IMR-90 (cell line): ENCODE results near the gene WIPF2. TPM values are rescaled to one million over a fixed set of nuclear protein-coding genes. Genes with fewer than 3 reads are reported as not detected.

ENCODE experiments used
- ATAC-seq: fragments of 200-7000 bp; cut with Tn5 transposase; 2 replicates; pipeline ENCODE4 v1.9.1; 2020; ENCODE audit warnings: low read depth, mild to moderate bottlenecking, moderate library complexity
- BruUV-seq: library from RNA; stranded (reverse); fragments of 400-500 nt; replicated peaks from 2 replicates; lab custom pipeline; 2021; lab: Mats Ljungman, UMichigan
- CTCF ChIA-PET: fragments of 300-600 bp; formaldehyde crosslinking; extraction: SDS; loops from one replicate; lab custom pipeline; 2021; ENCODE audit warnings: antibody characterized with exemption; lab: Yijun Ruan, JAX
- POLR2A ChIA-PET: fragments of 300-600 bp; sonication (Branson Sonifier 250); formaldehyde crosslinking; loops from one replicate; lab custom pipeline; 2022; ENCODE audit warnings: antibody characterized with exemption; ENCODE audit not compliant: unreplicated experiment; lab: Charles Lee
- DNase-seq: peaks from one replicate; pipeline ENCODE4 v3.0.0; 2013
- H2AFZ ChIP-seq: replicated peaks from 2 replicates; pipeline ENCODE3; 2013; ENCODE audit warnings: low read length, mild to moderate bottlenecking; ENCODE audit not compliant: poor library complexity
- H2AK5ac ChIP-seq: 2 replicates; pipeline ENCODE4 v1.6.1; 2013; ENCODE audit warnings: low read depth, low read length, inconsistent platforms
- H2AK9ac ChIP-seq: replicated peaks from 2 replicates; pipeline ENCODE3; 2013; ENCODE audit warnings: mild to moderate bottlenecking, low read depth, low read length, moderate library complexity; ENCODE audit not compliant: poor library complexity
- H2BK120ac ChIP-seq: 2 replicates; pipeline ENCODE4 v1.6.1; 2013; ENCODE audit warnings: low read depth, low read length, inconsistent platforms
- H2BK15ac ChIP-seq: 3 replicates; pipeline ENCODE4 v1.6.1; 2013; ENCODE audit warnings: low read depth, low read length, inconsistent platforms
- H2BK20ac ChIP-seq: 2 replicates; pipeline ENCODE4 v1.6.1; 2013; ENCODE audit warnings: low read depth, mild to moderate bottlenecking, inconsistent platforms, low read length, moderate library complexity
- H2BK5ac ChIP-seq: 2 replicates; pipeline ENCODE4 v1.6.1; 2013; ENCODE audit warnings: mild to moderate bottlenecking, low read depth, low read length, inconsistent platforms; ENCODE audit not compliant: poor library complexity, severe bottlenecking
- H3K14ac ChIP-seq: replicated peaks from 2 replicates; pipeline ENCODE4 v1.6.1; 2013; ENCODE audit warnings: low read depth, low read length, inconsistent platforms
- H3K18ac ChIP-seq: 2 replicates; pipeline ENCODE4 v1.6.1; 2013; ENCODE audit warnings: low read depth, low read length, control low read depth
- H3K23ac ChIP-seq: 2 replicates; pipeline ENCODE4 v1.6.1; 2013; ENCODE audit warnings: low read depth, low read length, inconsistent platforms
- H3K27ac ChIP-seq: 2 replicates; pipeline ENCODE4 v1.5.1; 2013; ENCODE audit warnings: mild to moderate bottlenecking, control low read depth, low read length; ENCODE audit not compliant: insufficient read depth
- H3K27me3 ChIP-seq: 2 replicates; pipeline ENCODE4 v1.6.1; 2013; ENCODE audit warnings: low read length; ENCODE audit not compliant: control insufficient read depth, insufficient read depth
- H3K36me3 ChIP-seq: 2 replicates; pipeline ENCODE4 v1.6.1; 2013; ENCODE audit warnings: low read length, mixed read lengths; ENCODE audit not compliant: control insufficient read depth, insufficient read depth
- H3K4ac ChIP-seq: 2 replicates; pipeline ENCODE4 v1.6.1; 2013; ENCODE audit warnings: low read depth, low read length, inconsistent platforms
- H3K4me1 ChIP-seq: 2 replicates; pipeline ENCODE4 v1.6.1; 2013; ENCODE audit warnings: low read length, mixed read lengths; ENCODE audit not compliant: control insufficient read depth, insufficient read depth
- H3K4me2 ChIP-seq: 2 replicates; pipeline ENCODE4 v1.6.1; 2013; ENCODE audit warnings: low read depth, mild to moderate bottlenecking, control low read depth, low read length, moderate library complexity
- H3K4me3 ChIP-seq: 2 replicates; pipeline ENCODE4 v1.5.1; 2013; ENCODE audit warnings: low read depth, mild to moderate bottlenecking, control low read depth, low read length, moderate library complexity; ENCODE audit not compliant: insufficient read depth
- H3K56ac ChIP-seq: 2 replicates; pipeline ENCODE4 v1.6.1; 2013; ENCODE audit warnings: low read length, inconsistent platforms; ENCODE audit not compliant: insufficient read depth; ENCODE audit errors: extremely low read depth
- H3K79me1 ChIP-seq, 2 experiments: 2 replicates each; pipeline ENCODE4 v1.6.1; 2013; ENCODE audit warnings: low read length in 2 of 2, inconsistent platforms in 1 of 2, low read depth in 1 of 2
- H3K9ac ChIP-seq: 2 replicates; pipeline ENCODE4 v1.6.1; 2013; ENCODE audit warnings: low read depth, low read length, control low read depth
- H3K9me1 ChIP-seq: 2 replicates; pipeline ENCODE4 v1.6.1; 2013; ENCODE audit warnings: low read length, inconsistent platforms; ENCODE audit not compliant: insufficient read depth
- H3K9me3 ChIP-seq: 2 replicates; pipeline ENCODE4 v1.6.1; 2013; ENCODE audit warnings: low read length; ENCODE audit not compliant: control insufficient read depth, insufficient read depth
- H4K20me1 ChIP-seq: 2 replicates; pipeline ENCODE4 v1.6.1; 2013; ENCODE audit warnings: low read length, inconsistent platforms; ENCODE audit not compliant: insufficient read depth
- H4K5ac ChIP-seq: 2 replicates; pipeline ENCODE4 v1.6.1; 2013; ENCODE audit warnings: mild to moderate bottlenecking, low read depth, low read length, control low read depth
- H4K8ac ChIP-seq, 2 experiments: 2 replicates each; pipeline ENCODE4 v1.6.1; 2013; ENCODE audit warnings: low read depth in 2 of 2, low read length in 2 of 2, control low read depth in 1 of 2, inconsistent platforms in 1 of 2
- H4K91ac ChIP-seq: 2 replicates; pipeline ENCODE4 v1.6.1; 2013; ENCODE audit warnings: low read depth, low read length, inconsistent platforms; ENCODE audit not compliant: insufficient read depth
- BHLHE40 ChIP-seq: fragments of 150-350 bp; IDR thresholded peaks from 2 replicates; pipeline ENCODE4 v1.6.1; 2016; ENCODE audit warnings: mild to moderate bottlenecking, low read depth, low read length
- CEBPB ChIP-seq: IDR thresholded peaks from 2 replicates; pipeline ENCODE4 v1.6.1; 2012; ENCODE audit warnings: low read depth, low read length, improper control_type of control experiment
- CHD1 ChIP-seq: IDR thresholded peaks from 2 replicates; pipeline ENCODE4 v1.6.1; 2012; ENCODE audit warnings: low read depth, low read length, improper control_type of control experiment
- MAFK ChIP-seq: IDR thresholded peaks from 2 replicates; pipeline ENCODE4 v1.6.1; 2012; ENCODE audit warnings: low read depth, low read length, improper control_type of control experiment
- MAZ ChIP-seq: IDR thresholded peaks from 2 replicates; pipeline ENCODE4 v1.6.1; 2012; ENCODE audit warnings: low read depth, mild to moderate bottlenecking, low read length, improper control_type of control experiment, moderate library complexity, borderline replicate concordance
- MXI1 ChIP-seq: IDR thresholded peaks from 2 replicates; pipeline ENCODE4 v1.6.1; 2012; ENCODE audit warnings: low read depth, mild to moderate bottlenecking, low read length, moderate library complexity, borderline replicate concordance
- NFE2L2 ChIP-seq: fragments of 150-350 bp; IDR thresholded peaks from 2 replicates; pipeline ENCODE4 v1.6.1; 2016; ENCODE audit warnings: low read depth, mild to moderate bottlenecking, low read length
- POLR2A ChIP-seq: IDR thresholded peaks from 2 replicates; pipeline ENCODE4 v1.6.1; 2012; ENCODE audit warnings: mild to moderate bottlenecking, low read depth, low read length
- RAD21 ChIP-seq: IDR thresholded peaks from 2 replicates; pipeline ENCODE4 v1.6.1; 2012; ENCODE audit warnings: low read length, improper control_type of control experiment
- RFX5 ChIP-seq: IDR thresholded peaks from 2 replicates; pipeline ENCODE4 v1.8.0; 2012; ENCODE audit warnings: low read depth, mild to moderate bottlenecking, low read length, moderate library complexity
- SMC3 ChIP-seq: fragments of 150-350 bp; IDR thresholded peaks from 2 replicates; pipeline ENCODE4 v1.6.1; 2016; ENCODE audit warnings: low read depth, mild to moderate bottlenecking, antibody characterized with exemption, low read length, moderate library complexity
- WGBS, 2 experiments: methylation state at CpG; one replicate each; pipeline versions ENCODE4 v1.1.5 to v1.1.7; 2013; ENCODE audit warnings: missing lambda C conversion rate in 2 of 2; ENCODE audit not compliant: insufficient read length in 1 of 2; ENCODE audit errors: extremely low coverage in 2 of 2; 5-methylcytosine and 5-hydroxymethylcytosine counted together
- dilution Hi-C: fragments of 300-500 bp; cut with HindIII; formaldehyde crosslinking; loops from one replicate; pipeline ENCODE4 v1.14.3; 2018; ENCODE audit warnings: low sequenced_read_pairs; ENCODE audit not compliant: unreplicated experiment
- in situ Hi-C: fragments of 300-500 bp; cut with MboI; formaldehyde crosslinking; loops from 3 replicates; pipeline ENCODE4 v1.14.3; 2019; ENCODE audit warnings: low sequenced_read_pairs, inconsistent platforms, mixed read lengths
- intact Hi-C: fragments of 100-400 bp; cut with micrococcal nuclease; formaldehyde crosslinking; loops from 2 replicates; pipeline ENCODE4 v1.10.0; 2022
- polyA plus RNA-seq, 3 experiments: library from polyadenylated mRNA; depleted of rRNA; stranded (reverse); fragments of >200 nt; gene quantifications; 2 replicates each; pipeline ENCODE4 v1.2.3, GENCODE V29; 2012; ENCODE audit warnings: low replicate concordance in 1 of 3
- total RNA-seq: library from RNA; depleted of rRNA; stranded (reverse); fragments of >200 nt; gene quantifications from 2 replicates; pipeline ENCODE4 v1.2.3, GENCODE V29; 2012
- TF ChIP-seq, protein P1 (sequence below): fragments of 150-350 bp; IDR thresholded peaks from 2 replicates; pipeline ENCODE4 v1.6.1; 2016; ENCODE audit warnings: low read depth, mild to moderate bottlenecking, low read length, moderate library complexity, borderline replicate concordance
- TF ChIP-seq, protein P2 (sequence below): fragments of 150-350 bp; IDR thresholded peaks from 2 replicates; pipeline ENCODE4 v1.6.1; 2017; ENCODE audit warnings: mild to moderate bottlenecking, antibody characterized with exemption, low read length, low read depth
- TF ChIP-seq, protein P3 (sequence below): conservative IDR thresholded peaks from 2 replicates; pipeline ENCODE4 v1.5.1; 2012; ENCODE audit warnings: mild to moderate bottlenecking, low read depth, low read length, improper control_type of control experiment

The WIPF2 gene
- total and polyA plus RNA-seq, 2 of the 4 experiments (the other 2 are of a cell fraction) = 2.0 to 8.9 TPM

DNA sequence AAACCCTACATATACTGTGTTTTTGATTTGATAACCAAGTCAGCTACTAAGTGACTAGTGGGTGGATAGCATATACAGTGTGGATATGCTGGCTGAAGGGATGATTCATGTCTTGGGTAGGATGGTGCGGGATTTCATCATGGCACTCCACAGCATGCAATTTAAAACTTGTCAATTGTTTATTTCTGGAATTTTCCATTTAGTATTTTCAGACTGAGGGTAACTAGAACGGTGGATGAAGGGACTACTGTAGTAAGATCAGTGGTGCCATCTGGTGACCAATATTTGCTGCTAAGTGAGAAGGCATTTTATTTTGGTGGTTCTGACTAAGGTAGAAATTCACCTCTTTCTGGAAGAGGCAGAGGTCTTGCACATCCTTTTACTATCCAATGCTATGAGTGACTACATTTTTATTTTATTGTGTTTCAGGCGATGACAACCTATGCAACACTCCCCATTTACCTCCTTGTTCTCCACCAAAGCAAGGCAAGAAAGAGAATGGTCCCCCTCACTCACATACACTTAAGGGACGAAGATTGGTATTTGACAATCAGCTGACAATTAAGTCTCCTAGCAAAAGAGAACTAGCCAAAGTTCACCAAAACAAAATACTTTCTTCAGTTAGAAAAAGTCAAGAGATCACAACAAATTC, 71.7 kb downstream of the WIPF2 start:
- no peak overlapping the region for H4K91ac ChIP-seq
- H2AK5ac ChIP-seq = no peak overlapping the region
- H3K79me1 ChIP-seq = peaks cover 6 to 22% of the 10 kb centered on the region in 2 experiments; a peak in 3 of 4 replicates
- no TSS peak for BruUV-seq
- no peak overlapping the region for H3K14ac ChIP-seq
- DNase-seq = peak; percentile 97
- peak overlapping the region; percentile 37; the same call in 1 of the 2 replicates for H2BK20ac ChIP-seq
- no CpG with 5 or more reads among the region's 4 CpGs for WGBS, 2 experiments
- H3K4me1 ChIP-seq = peaks cover 6% of the 10 kb centered on the region
- peaks cover 7% of the 10 kb centered on the region for H3K9me1 ChIP-seq
- no peak overlapping the region for H3K23ac ChIP-seq
- H2AK9ac ChIP-seq = no peak overlapping the region
- no peaks in the 10 kb centered on the region for H3K27me3 ChIP-seq
- ChIA-PET POLR2A (no interaction called here), CTCF (interaction anchor here (0.9 to 2.1 kb wide), 4 partner anchors 87 to 99 kb away, joined by 4 to 7 read pairs (median 5); no protein-coding TSS in a partner anchor)
- no peak overlapping the region for H3K4me3 ChIP-seq
- in situ Hi-C loops = loop anchor here (5.0 kb wide), 1 partner anchor 83 kb away; no protein-coding TSS in a partner anchor
- no peaks in the 10 kb centered on the region for H3K9me3 ChIP-seq
- H2BK15ac ChIP-seq = 0 out of 3 replicates have a peak overlapping the region, but pooled peaks have one; percentile 11
- no peak overlapping the region for H3K9ac ChIP-seq
- H4K8ac ChIP-seq = peak overlapping the region in 1 of 2 experiments; percentile 43; a peak in 1 of 4 replicates
- ATAC-seq = peak; percentile 56
- intact Hi-C loops = loop anchor here (1.0 to 2.0 kb wide), 3 partner anchors 88 to 277 kb away; no protein-coding TSS in a partner anchor
- H3K4me2 ChIP-seq = peak overlapping the region; percentile 67
- H3K36me3 ChIP-seq = peaks cover under 1% of the 10 kb centered on the region
- H2BK5ac ChIP-seq = peak overlapping the region; percentile 53
- no peak overlapping the region for H2AFZ ChIP-seq
- no peak overlapping the region for H3K56ac ChIP-seq
- H4K20me1 ChIP-seq = no peaks in the 10 kb centered on the region
- H4K5ac ChIP-seq = no peak overlapping the region; the same call in 1 of the 2 replicates
- no peak overlapping the region; the same call in 1 of the 2 replicates for H3K27ac ChIP-seq
- no peak overlapping the region for H2BK120ac ChIP-seq
- peak overlapping the region; percentile 57; the same call in 1 of the 2 replicates for H3K4ac ChIP-seq
- dilution Hi-C loops = no loop called here
- no peak overlapping the region for H3K18ac ChIP-seq
- peak; percentile 80 for TF ChIP-seq SMC3
- peak; percentile 66; the same call in 1 of the 2 replicates for TF ChIP-seq MXI1
- peak; percentile 81 for TF ChIP-seq RAD21
- TF ChIP-seq MAZ = no peak
- TF ChIP-seq, protein P1, sequence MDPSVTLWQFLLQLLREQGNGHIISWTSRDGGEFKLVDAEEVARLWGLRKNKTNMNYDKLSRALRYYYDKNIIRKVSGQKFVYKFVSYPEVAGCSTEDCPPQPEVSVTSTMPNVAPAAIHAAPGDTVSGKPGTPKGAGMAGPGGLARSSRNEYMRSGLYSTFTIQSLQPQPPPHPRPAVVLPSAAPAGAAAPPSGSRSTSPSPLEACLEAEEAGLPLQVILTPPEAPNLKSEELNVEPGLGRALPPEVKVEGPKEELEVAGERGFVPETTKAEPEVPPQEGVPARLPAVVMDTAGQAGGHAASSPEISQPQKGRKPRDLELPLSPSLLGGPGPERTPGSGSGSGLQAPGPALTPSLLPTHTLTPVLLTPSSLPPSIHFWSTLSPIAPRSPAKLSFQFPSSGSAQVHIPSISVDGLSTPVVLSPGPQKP = no peak
- no peak for TF ChIP-seq POLR2A
- TF ChIP-seq RFX5 = no peak
- TF ChIP-seq, protein P2, sequence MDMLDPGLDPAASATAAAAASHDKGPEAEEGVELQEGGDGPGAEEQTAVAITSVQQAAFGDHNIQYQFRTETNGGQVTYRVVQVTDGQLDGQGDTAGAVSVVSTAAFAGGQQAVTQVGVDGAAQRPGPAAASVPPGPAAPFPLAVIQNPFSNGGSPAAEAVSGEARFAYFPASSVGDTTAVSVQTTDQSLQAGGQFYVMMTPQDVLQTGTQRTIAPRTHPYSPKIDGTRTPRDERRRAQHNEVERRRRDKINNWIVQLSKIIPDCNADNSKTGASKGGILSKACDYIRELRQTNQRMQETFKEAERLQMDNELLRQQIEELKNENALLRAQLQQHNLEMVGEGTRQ = no peak
- peak; percentile 78 for TF ChIP-seq BHLHE40
- peak; percentile 96 for TF ChIP-seq CEBPB
- TF ChIP-seq, protein P3, sequence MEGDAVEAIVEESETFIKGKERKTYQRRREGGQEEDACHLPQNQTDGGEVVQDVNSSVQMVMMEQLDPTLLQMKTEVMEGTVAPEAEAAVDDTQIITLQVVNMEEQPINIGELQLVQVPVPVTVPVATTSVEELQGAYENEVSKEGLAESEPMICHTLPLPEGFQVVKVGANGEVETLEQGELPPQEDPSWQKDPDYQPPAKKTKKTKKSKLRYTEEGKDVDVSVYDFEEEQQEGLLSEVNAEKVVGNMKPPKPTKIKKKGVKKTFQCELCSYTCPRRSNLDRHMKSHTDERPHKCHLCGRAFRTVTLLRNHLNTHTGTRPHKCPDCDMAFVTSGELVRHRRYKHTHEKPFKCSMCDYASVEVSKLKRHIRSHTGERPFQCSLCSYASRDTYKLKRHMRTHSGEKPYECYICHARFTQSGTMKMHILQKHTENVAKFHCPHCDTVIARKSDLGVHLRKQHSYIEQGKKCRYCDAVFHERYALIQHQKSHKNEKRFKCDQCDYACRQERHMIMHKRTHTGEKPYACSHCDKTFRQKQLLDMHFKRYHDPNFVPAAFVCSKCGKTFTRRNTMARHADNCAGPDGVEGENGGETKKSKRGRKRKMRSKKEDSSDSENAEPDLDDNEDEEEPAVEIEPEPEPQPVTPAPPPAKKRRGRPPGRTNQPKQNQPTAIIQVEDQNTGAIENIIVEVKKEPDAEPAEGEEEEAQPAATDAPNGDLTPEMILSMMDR = peak; percentile 84
- no peak for TF ChIP-seq CHD1
- no peak for TF ChIP-seq MAFK
- TF ChIP-seq NFE2L2 = no peak
